NCI-H2029 treated with DMSO at 0.1 percent for 48 hours (cell line): ENCODE results near the gene CSNK2B.
A peak's percentile ranks its signal among the peaks of the same experiment; 100 is the strongest.

Experiments used
- DNase-seq: peaks from one replicate; lab custom pipeline; 2025; lab: John Stamatoyannopoulos, UW

CSNK2B gene

DNA sequence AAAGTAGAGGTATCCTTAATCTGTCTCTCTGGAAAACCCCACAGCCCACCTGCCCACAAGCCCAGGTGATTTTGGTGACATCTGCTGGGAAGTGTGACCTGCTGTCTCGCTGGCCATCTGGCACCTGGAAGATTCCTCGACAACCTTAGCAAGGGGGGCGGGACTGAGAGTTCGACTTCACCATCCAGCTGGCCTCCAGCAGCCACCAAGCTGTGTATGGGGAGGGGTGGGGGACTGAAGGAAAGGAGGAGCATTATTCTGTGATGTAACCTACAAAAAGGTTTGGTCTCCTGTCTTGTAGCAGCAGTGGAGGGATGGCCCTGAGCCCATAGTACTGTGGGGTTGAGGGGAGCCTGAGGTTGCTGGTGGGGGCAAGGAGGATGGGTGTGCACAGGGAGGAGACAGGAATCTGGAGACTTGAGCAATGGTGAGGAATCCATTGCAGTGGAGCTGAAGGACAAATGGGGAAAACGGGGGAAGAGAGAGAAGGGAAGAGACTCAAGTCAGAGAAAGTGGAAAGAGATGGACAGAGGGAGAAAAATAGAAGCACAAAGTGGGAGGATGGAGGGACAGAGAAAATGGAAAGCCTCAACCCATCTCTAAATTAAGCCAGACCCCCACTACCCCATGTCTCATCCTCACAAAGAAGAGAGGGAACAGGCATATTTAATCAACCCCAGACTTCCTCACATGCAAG lies 44.8 kb downstream of the CSNK2B start:
- no peak for DNase-seq

GRCh38 chr6:31711233-31711632 lies 45.4 kb downstream of the CSNK2B start:
- DNase-seq, result no peak

DNA sequence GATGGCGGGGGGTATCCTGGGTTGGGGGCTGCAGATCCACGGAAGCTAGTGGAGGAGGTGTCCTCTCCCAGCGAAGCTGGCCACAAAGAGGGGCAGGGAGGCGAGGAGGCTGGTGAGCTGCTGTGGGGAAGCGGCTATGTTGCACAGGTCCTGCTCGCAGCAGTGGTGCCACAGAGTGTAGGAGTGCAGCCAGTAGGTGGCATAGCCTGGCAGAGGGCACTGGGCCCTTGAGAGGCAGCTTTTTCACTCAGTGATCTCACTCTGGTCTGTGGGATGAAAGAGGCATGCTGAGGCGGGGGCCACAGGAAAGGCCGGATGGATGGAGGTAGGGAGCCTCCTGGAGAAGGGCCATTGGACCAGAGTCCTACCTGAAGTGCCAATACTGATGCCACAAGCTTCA lies 46.4 kb downstream of the CSNK2B start:
- DNase-seq, result no peak

DNA sequence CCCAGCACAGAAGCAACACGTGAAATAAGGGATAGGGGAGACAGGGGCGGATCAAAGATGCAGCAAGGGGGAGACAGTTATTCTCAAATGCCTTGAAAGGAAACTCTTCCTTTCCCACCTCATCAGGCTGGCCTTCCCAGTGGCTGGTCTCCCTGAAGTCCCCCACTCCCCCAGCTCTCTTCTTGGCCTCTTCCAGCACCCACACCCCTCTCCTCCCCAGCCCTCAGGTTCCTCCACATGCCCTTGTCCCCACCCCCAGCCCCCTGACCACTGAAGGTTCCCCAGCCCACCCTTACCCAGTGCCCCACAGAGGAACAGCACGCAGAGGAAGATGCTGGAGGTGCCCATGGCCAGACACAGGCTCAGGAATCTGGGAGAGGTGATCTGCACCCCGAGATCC lies 47.6 kb downstream of the CSNK2B start:
- no peak for DNase-seq

DNA sequence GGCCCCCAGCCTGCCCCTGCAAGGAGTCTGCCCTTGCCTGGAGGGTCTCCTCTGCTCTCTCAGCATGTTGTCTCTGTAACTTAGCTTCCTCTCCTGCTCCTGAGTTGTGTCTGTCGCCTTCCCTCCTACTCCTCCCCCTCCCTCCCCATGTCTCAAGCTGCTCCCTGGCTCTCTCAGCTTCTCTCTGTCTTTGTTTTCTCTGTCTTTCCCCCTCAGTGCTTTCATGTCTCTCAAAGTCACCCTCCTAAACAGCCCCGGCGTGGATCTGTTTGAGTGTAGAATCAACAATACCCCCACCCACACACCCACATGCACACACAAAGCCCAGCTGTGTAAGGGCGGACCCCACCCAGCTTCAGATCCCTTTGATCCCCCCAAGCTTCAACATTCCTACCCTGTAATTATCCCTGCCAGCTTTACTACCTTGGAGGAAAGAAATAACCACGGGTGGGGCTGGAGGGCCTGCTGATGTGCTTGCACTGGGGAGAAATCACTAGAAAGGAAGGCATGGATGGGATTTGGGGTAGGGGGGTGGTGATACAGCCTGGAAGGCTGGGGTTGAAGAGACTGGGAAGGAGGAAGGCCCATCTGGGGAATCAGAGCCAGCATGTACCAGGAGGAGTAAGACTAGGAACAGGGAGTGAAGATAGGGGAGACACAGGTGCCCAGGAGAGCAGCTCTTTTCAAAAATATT lies 48.3 kb downstream of the CSNK2B start:
- no peak for DNase-seq

DNA sequence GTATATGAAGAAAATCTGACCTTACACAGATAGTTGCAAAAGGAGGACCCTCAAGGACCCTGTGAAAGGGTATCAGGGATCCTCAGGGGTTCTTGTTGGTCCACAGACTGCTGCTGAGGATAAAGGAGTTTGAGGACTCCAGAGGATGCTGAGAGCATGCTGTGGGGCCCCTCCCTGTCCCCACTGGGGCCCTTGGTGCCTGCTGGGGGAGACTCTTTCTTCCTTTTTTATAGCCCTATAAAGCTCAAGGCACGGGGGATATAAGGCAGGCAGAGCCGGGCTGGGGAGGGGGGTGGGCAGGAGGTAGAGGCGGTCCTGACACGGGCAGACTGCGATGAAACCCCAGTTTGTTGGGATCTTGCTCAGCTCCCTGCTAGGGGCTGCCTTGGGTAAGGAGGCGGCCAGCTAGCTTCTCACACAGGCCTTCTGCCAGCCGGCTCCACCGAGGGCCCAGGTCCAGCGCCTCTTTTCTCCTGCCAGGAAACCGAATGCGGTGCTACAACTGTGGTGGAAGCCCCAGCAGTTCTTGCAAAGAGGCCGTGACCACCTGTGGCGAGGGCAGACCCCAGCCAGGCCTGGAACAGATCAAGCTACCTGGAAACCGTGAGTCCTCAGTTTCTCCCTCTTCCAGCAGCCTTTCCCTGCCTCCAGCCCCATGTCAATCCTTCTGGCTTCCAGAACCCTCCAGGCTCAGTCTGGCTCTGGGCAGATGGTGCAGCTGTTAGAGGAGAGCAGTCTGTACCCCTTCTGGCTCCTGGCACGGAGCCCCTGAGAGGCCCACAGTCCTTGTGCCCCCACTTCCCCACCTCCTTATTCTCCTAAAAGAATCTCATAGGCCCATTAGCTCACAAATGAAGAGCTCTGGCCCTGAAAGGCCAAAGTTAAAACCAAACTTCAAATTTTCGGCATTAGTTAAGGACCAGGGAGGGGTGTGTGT lies 49.4 kb downstream of the CSNK2B start, which contains the start of gene LY6G6D:
Gene LY6G6D, plus strand, starts transcription at position 327 of the 937 bp plus-strand sequence. Its CDS starts 8 bp downstream, at position 335.
- no peak for DNase-seq

DNA sequence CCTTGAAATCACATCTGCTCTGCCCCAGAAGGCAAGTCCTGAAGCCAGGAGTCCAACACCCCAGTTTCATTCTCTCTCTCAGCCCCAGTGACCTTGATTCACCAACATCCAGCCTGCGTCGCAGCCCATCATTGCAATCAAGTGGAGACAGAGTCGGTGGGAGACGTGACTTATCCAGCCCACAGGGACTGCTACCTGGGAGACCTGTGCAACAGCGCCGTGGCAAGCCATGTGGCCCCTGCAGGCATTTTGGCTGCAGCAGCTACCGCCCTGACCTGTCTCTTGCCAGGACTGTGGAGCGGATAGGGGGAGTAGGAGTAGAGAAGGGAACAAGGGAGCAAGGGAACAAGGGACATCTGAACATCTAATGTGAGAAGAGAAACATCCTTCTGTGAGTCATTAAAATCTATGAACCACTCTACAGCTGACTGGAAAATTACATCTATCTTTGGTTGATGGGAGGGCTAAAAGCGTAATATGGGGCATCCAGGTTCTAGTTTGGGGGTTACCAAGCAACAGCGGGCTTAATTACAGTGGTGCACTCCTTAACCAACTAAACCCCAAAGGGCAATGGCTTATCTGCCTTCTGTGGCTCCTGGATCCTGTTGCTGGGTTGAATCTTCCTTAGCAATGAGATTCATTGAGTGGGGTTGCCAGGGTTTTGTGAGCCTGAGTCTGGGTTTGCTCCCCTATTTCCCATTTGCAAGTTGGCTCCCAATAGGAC lies 51.8 kb downstream of the CSNK2B start:
- DNase-seq, result no peak

DNA sequence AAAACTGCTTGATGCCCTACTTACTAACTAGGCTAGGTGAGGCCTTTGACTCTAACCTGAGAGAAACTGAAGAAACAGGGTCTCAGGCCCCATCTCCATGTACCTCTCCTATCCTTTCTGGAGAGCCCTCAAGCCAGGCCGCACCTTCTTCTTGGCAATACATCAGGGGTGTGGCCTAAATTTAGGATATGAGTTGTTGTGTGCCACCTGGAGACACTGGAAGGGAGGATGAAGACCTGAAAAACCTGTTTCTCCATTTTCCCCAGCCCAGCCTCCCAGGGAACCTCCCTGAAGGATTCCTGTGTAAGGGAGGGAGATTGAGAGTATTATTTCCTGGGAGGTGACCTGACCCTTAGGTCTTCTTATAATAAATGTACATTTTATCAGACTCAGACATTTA lies 52.4 kb downstream of the CSNK2B start:
- peak; percentile 47 for DNase-seq

DNA sequence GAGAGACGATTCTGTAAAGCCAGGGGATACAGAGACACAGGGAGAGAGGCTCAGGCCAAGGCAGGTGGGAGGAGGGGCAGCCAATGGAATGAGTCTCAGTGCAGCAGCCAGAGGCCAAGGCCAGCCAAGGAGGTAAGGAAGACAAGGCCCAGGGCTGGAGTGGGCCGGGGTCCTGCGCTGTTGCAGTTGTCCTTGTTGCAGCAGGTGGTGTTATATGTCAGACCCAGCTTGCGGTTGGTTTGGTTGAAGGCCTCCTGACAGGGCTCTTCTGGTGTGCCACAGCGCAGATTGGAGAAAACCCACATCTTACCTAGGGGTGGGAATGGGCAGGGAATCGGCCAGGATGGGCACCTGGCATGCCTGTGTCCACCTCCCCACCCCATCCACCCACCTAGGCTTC lies 53.1 kb downstream of the CSNK2B start:
- no peak for DNase-seq
